Measurements from ENCODE around the gene CIDEB.

GRCh38 chr14:24322672-24323071 is 14.9 kb upstream of the CIDEB start:
- no peak for TF ChIP-seq POLR2A (IDR thresholded peaks at IDR 0.05)
- TF ChIP-seq, protein P1, sequence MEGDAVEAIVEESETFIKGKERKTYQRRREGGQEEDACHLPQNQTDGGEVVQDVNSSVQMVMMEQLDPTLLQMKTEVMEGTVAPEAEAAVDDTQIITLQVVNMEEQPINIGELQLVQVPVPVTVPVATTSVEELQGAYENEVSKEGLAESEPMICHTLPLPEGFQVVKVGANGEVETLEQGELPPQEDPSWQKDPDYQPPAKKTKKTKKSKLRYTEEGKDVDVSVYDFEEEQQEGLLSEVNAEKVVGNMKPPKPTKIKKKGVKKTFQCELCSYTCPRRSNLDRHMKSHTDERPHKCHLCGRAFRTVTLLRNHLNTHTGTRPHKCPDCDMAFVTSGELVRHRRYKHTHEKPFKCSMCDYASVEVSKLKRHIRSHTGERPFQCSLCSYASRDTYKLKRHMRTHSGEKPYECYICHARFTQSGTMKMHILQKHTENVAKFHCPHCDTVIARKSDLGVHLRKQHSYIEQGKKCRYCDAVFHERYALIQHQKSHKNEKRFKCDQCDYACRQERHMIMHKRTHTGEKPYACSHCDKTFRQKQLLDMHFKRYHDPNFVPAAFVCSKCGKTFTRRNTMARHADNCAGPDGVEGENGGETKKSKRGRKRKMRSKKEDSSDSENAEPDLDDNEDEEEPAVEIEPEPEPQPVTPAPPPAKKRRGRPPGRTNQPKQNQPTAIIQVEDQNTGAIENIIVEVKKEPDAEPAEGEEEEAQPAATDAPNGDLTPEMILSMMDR (IDR thresholded peaks at IDR 0.05): no peak

Measured in adrenal gland (tissue), 5 donors.